Neural cell (in vitro differentiated cells): ENCODE data around the gene LURAP1L.

Experiments used
- EP300 ChIP-seq: fragments of 450-650 bp; conservative IDR thresholded peaks from 2 replicates; pipeline ENCODE4 v1.6.1; 2014; ENCODE audit warnings: antibody characterized with exemption, mild to moderate bottlenecking, moderate library complexity; ENCODE audit not compliant: poor library complexity, severe bottlenecking
- EZH2 ChIP-seq: fragments of 200-600, 300-800 bp; shearing (Covaris generic), sonication (generic); IDR thresholded peaks from 2 replicates; pipeline ENCODE4 v1.6.1; 2014; ENCODE audit warnings: antibody characterized with exemption, low read length, borderline replicate concordance, mild to moderate bottlenecking; ENCODE audit not compliant: insufficient read depth, poor library complexity, severe bottlenecking
- MXI1 ChIP-seq: fragments of 450-650 bp; conservative IDR thresholded peaks from 2 replicates; pipeline ENCODE4 v1.6.1; 2014; ENCODE audit warnings: antibody characterized with exemption, mild to moderate bottlenecking; ENCODE audit not compliant: poor library complexity, severe bottlenecking
- TAF1 ChIP-seq: IDR thresholded peaks from 2 replicates; pipeline ENCODE4 v1.6.1; 2012; ENCODE audit warnings: low read depth
- TF ChIP-seq, protein P1 (sequence below): fragments of 450-650 bp; IDR thresholded peaks from 2 replicates; pipeline ENCODE4 v1.5.1; 2014; ENCODE audit warnings: antibody characterized with exemption, mild to moderate bottlenecking, moderate library complexity; ENCODE audit not compliant: poor library complexity, severe bottlenecking
- TF ChIP-seq, protein P2 (sequence below): IDR thresholded peaks from 2 replicates; pipeline ENCODE4 v1.6.1; 2012; ENCODE audit warnings: borderline replicate concordance

DNA sequence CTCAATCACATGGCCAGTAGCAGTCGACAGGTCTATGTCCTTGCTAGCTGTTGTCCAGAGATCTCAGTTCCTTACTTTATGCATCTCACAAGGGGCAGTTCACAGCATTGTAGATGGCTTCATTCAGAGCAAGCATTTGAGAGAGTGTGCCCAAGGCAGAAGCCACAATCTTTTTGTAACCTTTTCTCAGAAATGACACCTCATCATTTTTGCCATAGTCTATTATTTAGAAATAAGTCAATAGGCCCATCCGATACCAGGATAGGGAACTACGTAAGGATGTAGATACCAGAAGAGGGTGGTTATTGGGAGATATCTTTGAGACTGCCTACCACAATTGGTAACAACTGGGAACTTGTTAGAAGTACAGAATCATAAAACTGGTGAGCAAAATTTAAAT is 37.1 kb downstream of the LURAP1L start:
- TF ChIP-seq EP300 (no peak), MXI1 (no peak), EZH2 (no peak), TAF1 (no peak)
- TF ChIP-seq, protein P1, sequence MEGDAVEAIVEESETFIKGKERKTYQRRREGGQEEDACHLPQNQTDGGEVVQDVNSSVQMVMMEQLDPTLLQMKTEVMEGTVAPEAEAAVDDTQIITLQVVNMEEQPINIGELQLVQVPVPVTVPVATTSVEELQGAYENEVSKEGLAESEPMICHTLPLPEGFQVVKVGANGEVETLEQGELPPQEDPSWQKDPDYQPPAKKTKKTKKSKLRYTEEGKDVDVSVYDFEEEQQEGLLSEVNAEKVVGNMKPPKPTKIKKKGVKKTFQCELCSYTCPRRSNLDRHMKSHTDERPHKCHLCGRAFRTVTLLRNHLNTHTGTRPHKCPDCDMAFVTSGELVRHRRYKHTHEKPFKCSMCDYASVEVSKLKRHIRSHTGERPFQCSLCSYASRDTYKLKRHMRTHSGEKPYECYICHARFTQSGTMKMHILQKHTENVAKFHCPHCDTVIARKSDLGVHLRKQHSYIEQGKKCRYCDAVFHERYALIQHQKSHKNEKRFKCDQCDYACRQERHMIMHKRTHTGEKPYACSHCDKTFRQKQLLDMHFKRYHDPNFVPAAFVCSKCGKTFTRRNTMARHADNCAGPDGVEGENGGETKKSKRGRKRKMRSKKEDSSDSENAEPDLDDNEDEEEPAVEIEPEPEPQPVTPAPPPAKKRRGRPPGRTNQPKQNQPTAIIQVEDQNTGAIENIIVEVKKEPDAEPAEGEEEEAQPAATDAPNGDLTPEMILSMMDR, result no peak
- TF ChIP-seq, protein P2, sequence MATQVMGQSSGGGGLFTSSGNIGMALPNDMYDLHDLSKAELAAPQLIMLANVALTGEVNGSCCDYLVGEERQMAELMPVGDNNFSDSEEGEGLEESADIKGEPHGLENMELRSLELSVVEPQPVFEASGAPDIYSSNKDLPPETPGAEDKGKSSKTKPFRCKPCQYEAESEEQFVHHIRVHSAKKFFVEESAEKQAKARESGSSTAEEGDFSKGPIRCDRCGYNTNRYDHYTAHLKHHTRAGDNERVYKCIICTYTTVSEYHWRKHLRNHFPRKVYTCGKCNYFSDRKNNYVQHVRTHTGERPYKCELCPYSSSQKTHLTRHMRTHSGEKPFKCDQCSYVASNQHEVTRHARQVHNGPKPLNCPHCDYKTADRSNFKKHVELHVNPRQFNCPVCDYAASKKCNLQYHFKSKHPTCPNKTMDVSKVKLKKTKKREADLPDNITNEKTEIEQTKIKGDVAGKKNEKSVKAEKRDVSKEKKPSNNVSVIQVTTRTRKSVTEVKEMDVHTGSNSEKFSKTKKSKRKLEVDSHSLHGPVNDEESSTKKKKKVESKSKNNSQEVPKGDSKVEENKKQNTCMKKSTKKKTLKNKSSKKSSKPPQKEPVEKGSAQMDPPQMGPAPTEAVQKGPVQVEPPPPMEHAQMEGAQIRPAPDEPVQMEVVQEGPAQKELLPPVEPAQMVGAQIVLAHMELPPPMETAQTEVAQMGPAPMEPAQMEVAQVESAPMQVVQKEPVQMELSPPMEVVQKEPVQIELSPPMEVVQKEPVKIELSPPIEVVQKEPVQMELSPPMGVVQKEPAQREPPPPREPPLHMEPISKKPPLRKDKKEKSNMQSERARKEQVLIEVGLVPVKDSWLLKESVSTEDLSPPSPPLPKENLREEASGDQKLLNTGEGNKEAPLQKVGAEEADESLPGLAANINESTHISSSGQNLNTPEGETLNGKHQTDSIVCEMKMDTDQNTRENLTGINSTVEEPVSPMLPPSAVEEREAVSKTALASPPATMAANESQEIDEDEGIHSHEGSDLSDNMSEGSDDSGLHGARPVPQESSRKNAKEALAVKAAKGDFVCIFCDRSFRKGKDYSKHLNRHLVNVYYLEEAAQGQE, result no peak
